Spleen (tissue), 7 donors: ENCODE data around the gene HSD17B2.

Source experiments
- POLR2A ChIP-seq, 3 donors: fragments of 450-650 bp; IDR thresholded peaks; one replicate each; pipeline ENCODE4 v1.5.1; 2017; ENCODE audit warnings: antibody characterized with exemption in 3 of 3, mild to moderate bottlenecking in 1 of 3
- TF ChIP-seq, protein P1 (sequence below), 11 experiments: fragments of 200-600 bp in 7 of 11; fragments of 450-650 bp in 4 of 11; sonication (generic) in 4 of 11; IDR thresholded peaks in 8 of 11; conservative IDR thresholded peaks in 3 of 11; 1 replicate in 7 of 11; 2 replicates in 4 of 11; pipeline versions ENCODE4 v1.4.0 to v1.8.0; 2016 to 2021; ENCODE audit warnings: antibody characterized with exemption in 11 of 11, inconsistent platforms in 4 of 11, mild to moderate bottlenecking in 1 of 11
- donor health status: DM: no; HTN: no; CAD: no; lungs with moderate emphysema.
- donor health status: DM: no; HTN: no; CAD: no.
- donor health status: DM: no; HTN: no; CAD: no.

DNA sequence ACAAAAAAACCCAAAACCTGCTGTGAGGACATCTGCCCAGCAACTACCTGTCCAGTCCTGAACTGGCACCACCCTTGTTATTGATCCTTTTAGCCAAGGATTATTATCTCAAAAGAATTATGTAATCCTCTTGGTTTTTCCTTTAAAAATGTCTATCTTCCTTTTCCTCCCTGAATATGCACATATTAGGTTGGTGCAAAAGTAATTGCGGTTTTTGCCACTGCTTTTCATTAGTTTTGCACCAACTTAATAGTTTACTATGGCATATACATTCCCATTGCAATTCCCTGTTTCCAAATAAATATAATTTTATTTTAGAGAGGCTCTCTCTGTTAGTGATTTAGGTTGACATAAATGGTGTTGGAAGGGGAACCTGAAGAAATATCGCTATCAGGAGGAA is 83.7 kb downstream of the HSD17B2 start:
- TF ChIP-seq, protein P1, sequence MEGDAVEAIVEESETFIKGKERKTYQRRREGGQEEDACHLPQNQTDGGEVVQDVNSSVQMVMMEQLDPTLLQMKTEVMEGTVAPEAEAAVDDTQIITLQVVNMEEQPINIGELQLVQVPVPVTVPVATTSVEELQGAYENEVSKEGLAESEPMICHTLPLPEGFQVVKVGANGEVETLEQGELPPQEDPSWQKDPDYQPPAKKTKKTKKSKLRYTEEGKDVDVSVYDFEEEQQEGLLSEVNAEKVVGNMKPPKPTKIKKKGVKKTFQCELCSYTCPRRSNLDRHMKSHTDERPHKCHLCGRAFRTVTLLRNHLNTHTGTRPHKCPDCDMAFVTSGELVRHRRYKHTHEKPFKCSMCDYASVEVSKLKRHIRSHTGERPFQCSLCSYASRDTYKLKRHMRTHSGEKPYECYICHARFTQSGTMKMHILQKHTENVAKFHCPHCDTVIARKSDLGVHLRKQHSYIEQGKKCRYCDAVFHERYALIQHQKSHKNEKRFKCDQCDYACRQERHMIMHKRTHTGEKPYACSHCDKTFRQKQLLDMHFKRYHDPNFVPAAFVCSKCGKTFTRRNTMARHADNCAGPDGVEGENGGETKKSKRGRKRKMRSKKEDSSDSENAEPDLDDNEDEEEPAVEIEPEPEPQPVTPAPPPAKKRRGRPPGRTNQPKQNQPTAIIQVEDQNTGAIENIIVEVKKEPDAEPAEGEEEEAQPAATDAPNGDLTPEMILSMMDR (IDR thresholded peaks at IDR 0.05 in 8 of 11, conservative IDR thresholded peaks at IDR 0.05 in 3 of 11) = no peak
- no peak for TF ChIP-seq POLR2A (IDR thresholded peaks at IDR 0.05)
